Activated CD8-positive, alpha-beta memory T cell treated with anti-CD3 and anti-CD28 coated beads, Interleukin-2, amount 50 U/mL, for 24 hours (primary cell): ENCODE data around the gene SYTL5.

ENCODE experiments used
- DNase-seq: peaks from one replicate; pipeline ENCODE4 v3.0.0-alpha.2; 2020; ENCODE audit errors: extremely low read depth

The SYTL5 gene

DNA sequence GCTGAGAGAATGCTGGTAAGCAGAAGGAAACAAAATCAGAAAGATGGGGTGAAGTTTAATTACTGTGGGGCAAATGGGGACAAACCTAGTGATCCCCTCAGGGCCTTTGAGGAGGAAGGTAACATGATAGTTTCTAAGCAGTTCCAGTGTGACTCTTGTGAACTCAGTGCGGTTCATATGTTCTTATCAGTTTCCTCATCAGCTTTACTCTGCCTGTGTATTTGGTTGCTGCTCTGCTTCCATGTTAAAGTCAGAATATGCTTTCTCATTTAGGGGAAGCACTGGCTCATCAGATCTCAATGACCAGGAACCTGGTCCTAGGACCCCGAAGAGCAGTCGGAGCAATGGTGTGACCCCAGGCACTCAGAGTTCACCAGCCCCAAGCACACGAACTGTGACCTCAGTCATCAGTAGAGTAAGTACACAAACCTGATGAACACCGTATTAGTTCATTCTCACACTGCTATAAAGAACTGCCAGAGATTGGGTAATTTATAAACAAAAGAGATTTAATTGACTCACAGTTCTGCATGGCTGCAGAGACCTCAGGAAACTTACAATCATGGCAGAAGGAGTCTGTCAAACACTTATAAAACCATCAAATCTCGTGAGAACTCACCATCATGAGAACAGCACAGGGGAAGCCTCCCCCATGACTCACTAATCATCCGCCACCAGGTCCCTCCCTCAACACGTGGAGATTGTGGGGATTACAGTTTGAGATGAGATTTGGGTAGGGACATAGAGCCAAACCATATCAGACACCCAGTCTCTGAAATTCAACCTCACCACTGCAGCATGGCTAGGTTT, 83.0 kb downstream of the SYTL5 start:
- no peak for DNase-seq

DNA sequence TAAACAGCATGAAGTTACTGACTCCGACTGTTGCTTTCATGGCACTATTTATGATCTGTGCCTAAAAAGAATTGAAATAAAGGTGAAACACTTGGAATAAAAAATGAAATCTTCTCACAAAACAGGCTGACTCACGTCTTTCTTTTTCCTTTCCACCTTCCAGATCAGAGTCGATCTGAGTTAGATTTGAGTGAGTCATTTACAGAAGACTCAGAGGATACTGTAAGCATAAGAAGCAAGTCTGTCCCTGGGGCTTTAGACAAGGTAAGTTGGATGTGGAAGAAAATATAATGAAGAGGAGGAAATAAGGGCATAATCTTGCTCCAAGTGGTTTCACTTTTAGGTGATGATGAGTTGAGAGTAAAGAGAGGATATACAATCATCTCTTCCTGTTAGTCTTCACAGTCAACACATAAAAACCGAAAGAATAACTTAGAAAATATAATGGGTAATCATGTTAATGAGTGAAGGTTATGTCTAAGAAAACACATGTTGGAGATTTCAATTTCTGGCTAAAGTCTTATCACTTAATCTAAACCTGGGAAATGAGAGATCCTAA, 89.7 kb downstream of the SYTL5 start:
- no peak for DNase-seq

DNA sequence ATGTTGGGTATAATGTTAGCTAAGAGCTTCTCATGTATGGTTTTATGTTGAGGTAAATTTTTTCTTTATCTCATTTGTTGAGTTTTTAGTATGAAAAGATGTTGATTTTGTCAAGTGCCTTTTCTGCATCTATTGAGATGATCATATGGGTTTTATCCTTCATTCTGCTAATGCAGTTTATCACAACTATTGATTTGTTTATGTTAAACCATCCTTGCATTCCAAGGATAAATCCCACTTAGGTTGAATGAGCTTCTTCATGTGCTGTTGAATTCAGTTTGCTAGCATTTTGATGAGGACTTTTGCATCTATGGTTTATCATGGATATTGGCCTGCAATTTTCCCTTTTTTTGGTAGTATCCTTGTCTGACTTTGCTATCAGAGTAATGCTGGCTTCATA, 93.3 kb downstream of the SYTL5 start:
- DNase-seq = no peak

- no peak for DNase-seq
Observed at GRCh38 chrX:38102240-38102639, 95.9 kb downstream of the SYTL5 start.

GRCh38 chrX:38102875-38103274, 96.5 kb downstream of the SYTL5 start:
- no peak for DNase-seq

- no peak for DNase-seq
Observed at GRCh38 chrX:38103857-38104812, 97.8 kb downstream of the SYTL5 start.

GRCh38 chrX:38105216-38105725, 98.9 kb downstream of the SYTL5 start:
- no peak for DNase-seq

GRCh38 chrX:38106991-38107655, 100.8 kb downstream of the SYTL5 start:
- no peak for DNase-seq

DNA sequence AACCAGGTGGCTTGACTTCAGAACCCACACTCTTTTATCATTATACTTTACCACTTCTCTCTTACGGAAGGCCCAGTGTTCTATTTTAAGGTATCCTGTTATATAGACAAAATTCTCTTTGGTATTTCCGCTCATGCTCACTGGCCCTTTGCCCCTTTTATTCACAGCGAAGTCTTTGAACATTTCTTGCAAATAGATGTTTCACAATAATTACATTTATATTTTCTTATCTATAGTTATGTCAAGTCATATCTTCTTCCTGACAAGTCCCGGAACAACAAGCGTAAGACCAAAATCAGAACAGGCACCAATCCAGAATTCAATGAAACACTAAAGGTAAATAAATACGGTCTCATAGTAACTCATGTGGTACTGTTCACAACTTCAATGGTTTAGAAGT, 102.0 kb downstream of the SYTL5 start:
- DNase-seq = no peak

DNA sequence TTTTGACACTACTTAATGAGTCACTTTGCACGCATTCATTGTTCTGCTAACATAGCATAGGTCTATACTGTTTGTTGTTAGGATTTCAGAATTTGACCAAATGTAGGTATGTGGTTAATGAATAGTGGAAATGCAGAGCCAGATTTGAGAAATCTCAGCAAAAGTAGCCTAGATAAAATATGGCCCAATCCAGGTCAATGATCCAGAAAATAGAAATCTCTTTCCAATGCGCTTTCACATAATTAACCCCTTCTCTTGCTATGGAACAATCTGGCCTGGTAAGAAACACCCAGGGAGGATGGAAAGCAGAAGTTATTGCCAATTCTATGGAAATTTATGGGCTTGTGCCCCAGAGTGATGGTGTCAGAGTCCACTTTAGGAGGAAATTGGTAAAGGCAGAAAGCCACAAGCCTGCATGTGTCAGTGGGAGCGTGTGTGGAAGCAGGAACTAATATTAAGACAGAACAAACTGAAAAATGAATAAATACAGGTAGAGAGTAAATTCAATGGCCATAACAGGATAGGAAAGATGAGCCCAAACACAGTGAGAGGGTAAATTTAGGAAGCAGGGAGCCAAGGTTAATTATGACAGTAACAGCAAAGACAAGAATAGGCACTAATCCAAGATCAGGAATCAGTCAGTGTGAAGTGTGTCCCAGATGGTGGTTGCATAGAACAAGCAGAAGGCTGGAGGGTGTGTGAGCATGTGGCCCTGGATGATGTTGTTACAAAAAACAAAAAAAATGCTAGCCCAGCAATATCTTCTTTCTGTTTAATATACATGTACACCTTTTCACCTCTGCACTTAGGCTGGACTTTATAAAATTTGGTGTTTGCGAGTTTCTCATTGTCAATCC, 102.9 kb downstream of the SYTL5 start:
- no peak for DNase-seq

DNA sequence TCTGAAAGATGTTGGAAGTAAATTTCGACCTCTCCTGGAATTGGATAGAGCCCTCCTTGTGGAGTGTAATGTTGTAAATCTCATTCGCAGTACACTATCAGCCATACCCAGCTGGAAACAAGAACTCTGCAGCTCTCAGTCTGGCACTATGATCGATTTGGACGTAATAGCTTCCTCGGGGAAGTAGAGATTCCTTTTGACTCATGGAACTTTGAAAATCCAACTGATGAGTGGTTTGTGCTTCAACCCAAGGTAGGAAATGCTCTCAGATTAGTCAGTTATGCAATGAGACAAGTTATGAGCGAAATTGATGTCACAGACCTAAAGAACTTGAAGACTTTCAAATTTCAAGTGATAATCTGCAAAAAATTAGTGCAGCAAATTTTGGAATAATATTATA, 103.9 kb downstream of the SYTL5 start:
- DNase-seq = no peak

DNA sequence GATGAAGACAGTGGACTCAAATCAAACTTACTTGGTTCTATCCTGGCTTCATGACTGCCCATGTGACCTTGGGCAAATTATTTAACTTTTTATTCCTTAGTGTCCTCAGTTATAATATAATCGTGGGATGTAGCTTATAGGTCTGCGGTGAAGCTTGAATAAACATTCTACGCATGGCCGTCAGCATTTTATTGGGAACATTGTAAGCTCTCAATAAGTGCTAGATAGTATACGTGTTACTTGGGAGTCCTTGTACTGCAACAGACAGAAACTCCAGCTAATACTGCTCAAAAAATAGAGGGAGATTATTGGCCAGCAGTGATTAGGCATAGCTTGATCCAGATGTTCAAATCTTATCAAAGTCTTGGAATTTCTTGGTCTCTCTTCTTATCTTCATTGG, 104.8 kb downstream of the SYTL5 start:
- DNase-seq = no peak

DNA sequence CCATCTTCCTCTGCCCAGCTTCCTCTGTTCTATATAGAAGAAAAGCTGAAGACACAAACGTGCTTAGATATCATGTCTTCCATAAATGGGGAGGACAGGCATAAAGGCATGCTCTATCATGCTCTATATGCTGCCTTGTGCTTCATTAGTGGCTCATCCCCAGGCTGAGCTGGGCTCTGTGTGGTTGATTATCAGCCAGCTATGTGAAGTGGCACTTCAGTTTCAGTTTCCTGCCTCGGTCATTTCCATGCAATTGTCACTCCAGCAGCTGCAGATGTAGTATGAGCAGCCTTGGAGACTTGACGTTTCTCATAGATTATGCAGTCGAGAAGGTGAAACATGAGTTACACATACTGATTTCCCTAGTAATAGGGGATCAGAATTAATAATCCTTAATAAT, 106.2 kb downstream of the SYTL5 start:
- no peak for DNase-seq

GRCh38 chrX:38116706-38117105, 110.4 kb downstream of the SYTL5 start:
- no peak for DNase-seq

DNA sequence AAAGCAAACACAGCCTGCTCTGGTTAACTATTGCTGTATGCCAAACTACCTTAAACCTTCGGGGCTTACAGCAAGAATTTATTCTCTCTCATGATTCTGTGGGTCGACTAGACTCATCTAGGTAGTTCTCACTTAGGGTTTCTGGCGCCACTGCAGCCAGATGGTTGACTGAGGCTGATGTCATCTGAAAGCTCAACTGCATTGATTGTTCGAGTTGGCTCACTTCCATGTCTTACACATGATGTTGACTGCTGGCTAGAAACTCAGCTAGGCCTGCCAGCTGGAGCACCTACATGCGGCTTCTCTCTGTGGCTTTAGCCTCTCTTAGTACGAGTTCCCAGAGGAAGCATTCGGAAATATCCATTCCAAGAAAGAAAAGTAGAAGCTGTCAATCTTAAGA, 111.1 kb downstream of the SYTL5 start:
- DNase-seq = no peak

GRCh38 chrX:38124000-38124399, 117.6 kb downstream of the SYTL5 start:
- DNase-seq = no peak

DNA sequence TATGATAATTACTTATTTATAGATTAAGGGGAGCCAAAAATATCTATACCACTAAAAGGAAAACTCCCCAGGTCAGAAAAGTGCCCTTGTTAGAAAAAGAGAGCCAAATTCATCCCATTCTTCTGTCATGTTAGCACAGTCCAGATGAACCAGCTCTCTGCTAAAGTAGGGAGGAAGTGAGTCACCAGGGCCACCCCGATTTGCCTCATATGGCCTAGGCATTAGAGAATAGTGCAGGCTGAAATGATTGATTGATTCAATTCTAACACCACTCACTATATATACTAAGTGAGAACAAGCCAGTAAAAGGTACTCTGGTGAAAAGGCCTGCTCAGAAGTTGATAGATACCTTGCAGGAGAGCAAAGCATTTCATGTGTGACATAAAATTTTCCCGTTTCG, 119.8 kb downstream of the SYTL5 start:
- DNase-seq = no peak

GRCh38 chrX:38127961-38128360, 121.6 kb downstream of the SYTL5 start:
- DNase-seq = no peak

DNA sequence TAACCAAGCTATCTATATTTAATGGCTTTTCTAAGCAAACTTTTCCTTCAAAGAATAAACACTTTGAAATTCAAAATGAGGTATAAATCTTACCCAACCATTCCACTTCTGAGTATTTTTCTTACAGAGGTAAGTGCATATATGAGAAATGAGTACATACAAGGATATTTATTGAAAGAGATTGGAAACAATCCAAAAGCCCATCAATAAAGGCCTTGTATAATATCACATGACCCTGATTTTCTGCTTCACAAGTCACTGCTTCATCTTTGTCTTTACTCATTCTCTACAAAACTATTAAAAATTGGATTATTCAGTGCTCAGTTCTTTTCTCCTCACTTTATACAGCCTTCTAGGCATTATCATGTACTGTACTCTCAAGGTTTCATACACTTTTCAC, 123.0 kb downstream of the SYTL5 start:
- DNase-seq = no peak

DNA sequence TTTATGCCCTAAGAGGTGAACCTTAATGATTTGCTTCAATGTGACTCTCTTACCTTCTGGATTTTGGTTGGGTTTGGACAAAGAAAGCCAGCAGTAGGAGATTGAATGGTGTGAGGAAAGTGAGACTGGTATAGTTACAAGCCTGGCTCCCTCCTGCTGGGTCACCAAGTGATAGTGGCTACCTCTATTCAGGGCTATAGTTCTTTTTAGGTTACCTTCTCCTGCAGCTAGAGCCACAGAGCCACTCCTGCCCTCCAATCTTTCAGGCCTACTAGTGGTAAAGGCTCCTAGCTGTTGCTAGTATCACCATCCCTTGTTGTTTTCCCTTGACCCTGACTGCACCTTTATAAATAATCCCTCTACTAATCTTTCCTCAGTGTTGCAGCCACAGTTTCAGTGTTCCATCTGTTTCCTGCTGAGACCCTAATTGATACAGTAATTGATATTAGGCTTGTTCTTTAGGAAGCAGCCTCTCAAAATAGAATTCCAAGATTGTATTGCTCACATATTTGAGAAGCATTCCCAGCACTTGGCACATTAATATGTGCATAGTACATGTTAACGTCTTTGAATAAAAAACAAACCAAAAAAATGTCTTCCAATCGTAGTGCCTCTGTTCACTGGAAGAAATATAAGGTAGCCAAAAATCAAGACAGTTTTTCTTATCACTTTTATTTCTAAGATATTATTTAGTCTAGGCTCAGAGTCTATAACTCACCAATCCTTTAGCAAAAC, 132.0 kb downstream of the SYTL5 start:
- no peak for DNase-seq
